Effector CD8-positive, alpha-beta T cell (primary cell): ENCODE measurements around the gene ARAP2.

Experiments used
- DNase-seq: peaks from one replicate; lab custom pipeline; 2025; lab: John Stamatoyannopoulos, UW

The ARAP2 gene

GRCh38 chr4:36039026-36039425, 205.3 kb downstream of the ARAP2 start:
- no peak for DNase-seq

- no peak for DNase-seq
Observed at GRCh38 chr4:36038491-36038890, 205.8 kb downstream of the ARAP2 start.

GRCh38 chr4:36037127-36037526, 207.2 kb downstream of the ARAP2 start:
- no peak for DNase-seq

GRCh38 chr4:36029951-36030350, 214.4 kb downstream of the ARAP2 start:
- DNase-seq, result no peak

GRCh38 chr4:36027203-36027602, 217.1 kb downstream of the ARAP2 start:
- no peak for DNase-seq

GRCh38 chr4:36026348-36026880, 217.9 kb downstream of the ARAP2 start:
- DNase-seq, result no peak

- DNase-seq, result no peak
Observed at GRCh38 chr4:36024901-36025660, 219.2 kb downstream of the ARAP2 start.

GRCh38 chr4:36020351-36020750, 224.0 kb downstream of the ARAP2 start:
- no peak for DNase-seq
